HEK293 (cell line): Measurements from ENCODE around the gene PLEKHG3.
A peak's percentile ranks its signal among the peaks of the same experiment; 100 is the strongest.

Experiments used
- CTCF ChIA-PET: fragments of 350-600 bp; formaldehyde crosslinking; extraction: SDS; loops from one replicate; lab custom pipeline; 2021; ENCODE audit warnings: antibody characterized with exemption; lab: Yijun Ruan, JAX
- POLR2A ChIA-PET: fragments of 300-600 bp; formaldehyde crosslinking; extraction: SDS; loops from one replicate; lab custom pipeline; 2020; ENCODE audit warnings: antibody characterized with exemption, inconsistent platforms; lab: Yijun Ruan, JAX
- H3K27ac ChIP-seq: fragments of 200-500 bp; sonication (Bioruptor generic); 2 replicates; pipeline ENCODE4 v1.5.1; 2014; ENCODE audit warnings: low read depth, low read length, control low read depth, inconsistent platforms; ENCODE audit errors: extremely low read depth
- H3K36me3 ChIP-seq, 2 experiments: fragments of 200-500 bp in 1 of 2; sonication (Bioruptor generic) in 1 of 2; 1 replicate in 1 of 2; 2 replicates in 1 of 2; pipeline ENCODE4 v1.5.1; 2014 to 2017; ENCODE audit warnings: inconsistent platforms in 2 of 2, low read length in 2 of 2; ENCODE audit not compliant: control insufficient read depth in 2 of 2, insufficient read depth in 1 of 2
- H3K4me1 ChIP-seq: fragments of 200-500 bp; sonication (Bioruptor generic); 2 replicates; pipeline ENCODE4 v1.5.1; 2014; ENCODE audit warnings: mild to moderate bottlenecking, low read length, inconsistent platforms; ENCODE audit not compliant: control insufficient read depth, insufficient read depth
- H3K4me3 ChIP-seq: 2 replicates; pipeline ENCODE4 v1.5.1; 2011; ENCODE audit warnings: low read depth, mild to moderate bottlenecking, control low read depth, low read length, moderate library complexity
- H3K9me3 ChIP-seq: fragments of 200-500 bp; sonication (Bioruptor generic); 2 replicates; pipeline ENCODE4 v1.5.1; 2014; ENCODE audit warnings: low read depth, low read length, inconsistent platforms; ENCODE audit not compliant: control insufficient read depth, insufficient read depth
- IKZF3 ChIP-seq: fragments of 450-650 bp; IDR thresholded peaks from 2 replicates; pipeline ENCODE4 v1.5.0; 2018; ENCODE audit warnings: missing biosample characterization, mild to moderate bottlenecking, missing genetic modification characterization, moderate library complexity
- KLF1 ChIP-seq: fragments of 450-650 bp; formaldehyde crosslinking; IDR thresholded peaks from 2 replicates; pipeline ENCODE4 v1.5.1; 2016; ENCODE audit warnings: missing biosample characterization, missing genetic modification characterization
- OSR2 ChIP-seq: fragments of 450-650 bp; formaldehyde crosslinking; IDR thresholded peaks from 2 replicates; pipeline ENCODE4 v1.5.1; 2016; ENCODE audit warnings: missing biosample characterization, missing genetic modification characterization
- PRDM1 ChIP-seq: fragments of 450-650 bp; formaldehyde crosslinking; IDR thresholded peaks from 2 replicates; pipeline ENCODE4; 2016; ENCODE audit warnings: missing biosample characterization, missing genetic modification characterization
- SCRT1 ChIP-seq: fragments of 450-650 bp; formaldehyde crosslinking; IDR thresholded peaks from 2 replicates; pipeline ENCODE4 v1.5.1; 2016; ENCODE audit warnings: missing biosample characterization, missing genetic modification characterization, borderline replicate concordance
- ZBTB20 ChIP-seq: fragments of 450-650 bp; formaldehyde crosslinking; IDR thresholded peaks from 2 replicates; pipeline ENCODE4 v1.5.1; 2016; ENCODE audit warnings: missing biosample characterization, missing genetic modification characterization
- ZBTB8A ChIP-seq: fragments of 450-650 bp; formaldehyde crosslinking; IDR thresholded peaks from 2 replicates; pipeline ENCODE4 v1.5.1; 2016; ENCODE audit warnings: missing biosample characterization, missing genetic modification characterization
- ZNF140 ChIP-seq: fragments of 450-650 bp; formaldehyde crosslinking; IDR thresholded peaks from 2 replicates; pipeline ENCODE4 v1.5.1; 2016; ENCODE audit warnings: missing biosample characterization, missing genetic modification characterization
- ZNF214 ChIP-seq: fragments of 450-650 bp; formaldehyde crosslinking; IDR thresholded peaks from 2 replicates; pipeline ENCODE4 v1.5.1; 2017; ENCODE audit warnings: missing biosample characterization, mild to moderate bottlenecking, missing genetic modification characterization, borderline replicate concordance
- ZNF221 ChIP-seq: fragments of 450-650 bp; formaldehyde crosslinking; IDR thresholded peaks from 2 replicates; pipeline ENCODE4 v1.5.1; 2017; ENCODE audit warnings: missing biosample characterization, missing genetic modification characterization, borderline replicate concordance
- ZNF302 ChIP-seq: fragments of 450-650 bp; formaldehyde crosslinking; IDR thresholded peaks from 2 replicates; pipeline ENCODE4 v1.5.1; 2016; ENCODE audit warnings: missing biosample characterization, missing genetic modification characterization, low read depth
- ZNF335 ChIP-seq: fragments of 450-650 bp; formaldehyde crosslinking; conservative IDR thresholded peaks from 2 replicates; pipeline ENCODE4 v1.5.1; 2016; ENCODE audit warnings: missing biosample characterization, missing genetic modification characterization
- ZNF366 ChIP-seq: fragments of 450-650 bp; formaldehyde crosslinking; conservative IDR thresholded peaks from 2 replicates; pipeline ENCODE4 v1.5.1; 2016; ENCODE audit warnings: missing biosample characterization, missing genetic modification characterization
- ZNF391 ChIP-seq: fragments of 450-650 bp; formaldehyde crosslinking; IDR thresholded peaks from 2 replicates; pipeline ENCODE4 v1.5.1; 2016; ENCODE audit warnings: low read depth, missing biosample characterization, missing genetic modification characterization, borderline replicate concordance
- ZNF394 ChIP-seq: fragments of 450-650 bp; formaldehyde crosslinking; IDR thresholded peaks from 2 replicates; pipeline ENCODE4 v1.5.1; 2016; ENCODE audit warnings: missing biosample characterization, missing genetic modification characterization, mild to moderate bottlenecking, moderate library complexity, borderline replicate concordance
- ZNF521 ChIP-seq: fragments of 450-650 bp; formaldehyde crosslinking; IDR thresholded peaks from 2 replicates; pipeline ENCODE4 v1.5.1; 2017; ENCODE audit warnings: missing biosample characterization, mild to moderate bottlenecking, missing genetic modification characterization
- ZNF600 ChIP-seq: fragments of 450-650 bp; formaldehyde crosslinking; IDR thresholded peaks from 2 replicates; pipeline ENCODE4 v1.5.1; 2016; ENCODE audit warnings: missing biosample characterization, missing genetic modification characterization
- ZNF670 ChIP-seq: fragments of 450-650 bp; formaldehyde crosslinking; IDR thresholded peaks from 2 replicates; pipeline ENCODE4 v1.5.1; 2016; ENCODE audit warnings: missing biosample characterization, missing genetic modification characterization, low read depth
- ZNF830 ChIP-seq: fragments of 450-650 bp; IDR thresholded peaks from 2 replicates; pipeline ENCODE4 v1.5.0; 2018; ENCODE audit warnings: missing biosample characterization, missing genetic modification characterization, low read depth, mild to moderate bottlenecking, moderate library complexity
- ZSCAN16 ChIP-seq: fragments of 450-650 bp; formaldehyde crosslinking; IDR thresholded peaks from 2 replicates; pipeline ENCODE4 v1.5.1; 2016; ENCODE audit warnings: missing biosample characterization, missing genetic modification characterization
- TF ChIP-seq, protein P1 (sequence below): fragments of 450-650 bp; formaldehyde crosslinking; IDR thresholded peaks from 2 replicates; pipeline ENCODE4 v1.5.1; 2016; ENCODE audit warnings: missing biosample characterization, missing genetic modification characterization
- TF ChIP-seq, protein P2 (sequence below): fragments of 450-650 bp; formaldehyde crosslinking; IDR thresholded peaks from 2 replicates; pipeline ENCODE4 v1.5.1; 2017; ENCODE audit warnings: missing biosample characterization, missing genetic modification characterization

Gene PLEKHG3

DNA sequence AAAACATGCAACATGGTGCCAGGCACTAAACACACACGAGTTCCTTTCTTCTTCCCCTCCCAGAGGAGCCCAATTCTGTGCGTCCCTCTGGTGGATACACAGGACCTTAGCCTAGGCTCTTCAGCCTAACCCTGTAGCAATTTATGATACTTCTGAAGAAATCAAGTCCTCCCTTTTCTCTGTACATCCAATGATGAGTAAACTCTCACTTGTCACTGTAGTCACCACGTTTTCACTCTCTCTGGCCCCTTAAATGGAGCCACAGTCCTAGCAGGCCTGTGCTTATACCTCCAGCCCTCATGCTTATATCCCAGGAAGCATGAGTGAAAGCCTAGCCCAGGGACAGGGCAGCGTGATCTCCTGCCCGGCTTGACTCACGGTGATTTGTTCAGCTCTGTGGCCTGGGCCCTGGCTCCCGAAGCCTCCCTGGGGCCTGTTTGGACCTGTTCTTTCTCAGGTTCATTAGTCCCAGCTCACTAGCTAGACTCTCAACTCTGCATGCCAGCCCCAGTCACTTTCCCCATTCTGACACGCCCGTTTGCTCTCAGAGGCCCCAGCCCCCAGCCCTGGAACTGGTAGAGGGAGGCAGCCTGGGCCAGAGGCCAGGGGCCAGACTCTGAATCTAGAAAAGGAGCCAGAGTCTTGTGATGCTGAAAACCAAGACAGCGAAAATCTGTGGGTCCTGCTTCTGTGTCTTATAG, 24.1 kb upstream of the PLEKHG3 start:
- TF ChIP-seq ZNF140 (tag by site-specific recombination) (no peak), PRDM1 (tag by site-specific recombination) (peak; percentile 42; the same call in 1 of the 2 replicates), ZBTB20 (peak; percentile 36; the same call in 1 of the 2 replicates)
- no peaks in the 10 kb centered on the region for H3K9me3 ChIP-seq

DNA sequence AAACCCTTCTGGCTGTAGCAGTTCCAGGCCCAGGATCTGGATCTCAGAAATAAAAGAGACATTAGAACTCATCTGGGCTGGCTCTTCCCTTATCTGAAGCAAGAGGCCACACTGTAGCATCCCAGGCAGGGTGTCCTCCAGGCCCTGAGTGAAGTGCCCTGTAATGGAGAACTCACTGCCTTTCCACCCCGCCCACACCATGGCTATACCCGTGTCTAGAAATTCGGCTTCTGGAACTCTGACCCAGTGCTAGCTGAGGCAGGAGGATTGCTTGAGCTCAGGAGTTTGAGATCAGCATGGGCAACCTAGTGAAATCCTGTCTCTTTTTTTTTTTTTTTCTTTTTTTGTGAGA, 23.5 kb upstream of the PLEKHG3 start:
- Histone ChIP-seq H3K4me1 (peaks cover 4% of the 10 kb centered on the region; the same call in 1 of the 2 replicates), H3K4me3 (no peak overlapping the region), H3K36me3 (no peaks in the 10 kb centered on the region), H3K9me3 (no peaks in the 10 kb centered on the region), H3K27ac (peak overlapping the region; percentile 52)
- POLR2A ChIA-PET = no interaction called here
- CTCF ChIA-PET = interaction anchor here (1.7 kb wide), 1 partner anchor 44 kb away, joined by 7 read pairs; no protein-coding TSS in a partner anchor
- TF ChIP-seq ZNF830 (tag by site-specific recombination) (no peak), ZNF214 (tag by site-specific recombination) (no peak), SCRT1 (tag by site-specific recombination) (no peak), ZNF394 (tag by site-specific recombination) (no peak), IKZF3 (no peak), ZNF600 (tag by site-specific recombination) (no peak), ZNF670 (tag by site-specific recombination) (no peak), ZNF221 (tag by site-specific recombination) (no peak), ZNF366 (tag by site-specific recombination) (no peak)
- TF ChIP-seq, protein P1, sequence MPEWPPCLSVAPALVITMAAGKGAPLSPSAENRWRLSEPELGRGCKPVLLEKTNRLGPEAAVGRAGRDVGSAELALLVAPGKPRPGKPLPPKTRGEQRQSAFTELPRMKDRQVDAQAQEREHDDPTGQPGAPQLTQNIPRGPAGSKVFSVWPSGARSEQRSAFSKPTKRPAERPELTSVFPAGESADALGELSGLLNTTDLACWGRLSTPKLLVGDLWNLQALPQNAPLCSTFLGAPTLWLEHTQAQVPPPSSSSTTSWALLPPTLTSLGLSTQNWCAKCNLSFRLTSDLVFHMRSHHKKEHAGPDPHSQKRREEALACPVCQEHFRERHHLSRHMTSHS (tag by site-specific recombination) = no peak

More for the DNA sequence above, 24.1 kb upstream of the PLEKHG3 start:
- ChIA-PET CTCF (interaction anchor here (0.8 to 1.7 kb wide), 4 partner anchors 25 to 79 kb away, joined by 3 to 7 read pairs (median 4); no protein-coding TSS in a partner anchor), POLR2A (interaction anchor here (0.6 kb wide), 1 partner anchor 24 kb away, joined by 4 read pairs; the partner anchor contains the start of gene PLEKHG3)
- Histone ChIP-seq H3K4me1 (peaks cover 4% of the 10 kb centered on the region; the same call in 1 of the 2 replicates), H3K36me3 (no peaks in the 10 kb centered on the region), H3K27ac (peak overlapping the region; percentile 52), H3K4me3 (no peak overlapping the region)

DNA sequence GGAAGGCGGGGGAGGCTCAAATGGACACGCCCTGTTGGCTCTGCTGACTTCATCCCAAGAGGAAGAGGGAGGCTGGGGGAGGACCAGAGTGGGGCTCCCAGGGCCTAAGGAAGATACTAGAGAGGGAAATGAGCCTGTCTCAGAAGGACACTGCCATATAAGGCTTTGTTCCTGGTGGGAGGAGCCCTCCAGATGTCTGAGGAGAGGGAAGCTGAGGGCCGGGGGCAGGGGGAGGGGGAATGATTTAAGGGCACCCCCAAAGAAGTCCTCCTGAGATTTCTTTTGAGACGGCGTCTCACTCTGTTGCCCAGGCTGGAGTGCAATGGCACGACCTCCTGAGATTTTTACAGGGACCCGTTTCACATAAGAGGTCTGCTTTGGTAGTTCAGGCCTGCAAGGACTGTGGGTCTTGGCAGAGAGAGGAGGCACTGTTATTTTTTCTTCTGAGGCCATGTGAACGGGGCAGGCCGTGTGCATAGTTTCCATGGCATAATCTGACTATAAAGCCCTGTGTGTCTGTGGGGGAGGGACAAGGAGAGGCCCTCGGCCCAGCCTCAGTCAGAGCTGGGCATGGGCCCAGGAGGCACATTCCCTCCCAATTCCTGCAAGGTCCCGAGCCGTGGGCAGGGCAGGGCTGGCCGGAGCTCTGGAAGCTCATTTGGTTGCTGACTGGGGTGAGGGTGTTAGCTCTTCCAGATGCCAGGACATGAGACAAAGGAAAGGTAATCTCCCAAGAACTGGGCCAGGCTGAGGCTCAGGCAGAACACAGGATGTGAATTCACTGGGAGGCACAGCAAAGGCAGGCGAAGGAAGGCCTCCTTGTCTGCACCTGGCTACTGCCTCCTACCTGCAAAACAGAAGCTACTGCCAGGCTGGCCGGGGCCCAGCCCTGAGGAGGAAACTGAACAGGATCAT, 22.2 kb upstream of the PLEKHG3 start:
- no peak for TF ChIP-seq KLF1
- peak; percentile 55 for TF ChIP-seq ZNF335 (tag by site-specific recombination)
- TF ChIP-seq ZBTB8A (tag by site-specific recombination) = no peak
- TF ChIP-seq ZNF521 = no peak
- TF ChIP-seq ZNF302 = no peak
- TF ChIP-seq, protein P2, sequence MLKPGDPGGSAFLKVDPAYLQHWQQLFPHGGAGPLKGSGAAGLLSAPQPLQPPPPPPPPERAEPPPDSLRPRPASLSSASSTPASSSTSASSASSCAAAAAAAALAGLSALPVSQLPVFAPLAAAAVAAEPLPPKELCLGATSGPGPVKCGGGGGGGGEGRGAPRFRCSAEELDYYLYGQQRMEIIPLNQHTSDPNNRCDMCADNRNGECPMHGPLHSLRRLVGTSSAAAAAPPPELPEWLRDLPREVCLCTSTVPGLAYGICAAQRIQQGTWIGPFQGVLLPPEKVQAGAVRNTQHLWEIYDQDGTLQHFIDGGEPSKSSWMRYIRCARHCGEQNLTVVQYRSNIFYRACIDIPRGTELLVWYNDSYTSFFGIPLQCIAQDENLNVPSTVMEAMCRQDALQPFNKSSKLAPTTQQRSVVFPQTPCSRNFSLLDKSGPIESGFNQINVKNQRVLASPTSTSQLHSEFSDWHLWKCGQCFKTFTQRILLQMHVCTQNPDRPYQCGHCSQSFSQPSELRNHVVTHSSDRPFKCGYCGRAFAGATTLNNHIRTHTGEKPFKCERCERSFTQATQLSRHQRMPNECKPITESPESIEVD = no peak
- no peak for TF ChIP-seq ZNF391 (tag by site-specific recombination)
- TF ChIP-seq ZSCAN16 (tag by site-specific recombination) = no peak
- peak; percentile 39 for TF ChIP-seq OSR2 (tag by site-specific recombination)
- CTCF ChIA-PET = interaction anchor here (0.6 to 1.5 kb wide), 3 partner anchors 9 to 209 kb away, joined by 3 to 4 read pairs (median 3); no protein-coding TSS in a partner anchor
- no peak overlapping the region for H3K27ac ChIP-seq
- H3K9me3 ChIP-seq = no peaks in the 10 kb centered on the region
- peaks cover 4% of the 10 kb centered on the region; the same call in 1 of the 2 replicates for H3K4me1 ChIP-seq
- POLR2A ChIA-PET = no interaction called here
- H3K36me3 ChIP-seq = no peaks in the 10 kb centered on the region
- no peak overlapping the region for H3K4me3 ChIP-seq
